Measurements from ENCODE around the gene LGALS7.

DNA sequence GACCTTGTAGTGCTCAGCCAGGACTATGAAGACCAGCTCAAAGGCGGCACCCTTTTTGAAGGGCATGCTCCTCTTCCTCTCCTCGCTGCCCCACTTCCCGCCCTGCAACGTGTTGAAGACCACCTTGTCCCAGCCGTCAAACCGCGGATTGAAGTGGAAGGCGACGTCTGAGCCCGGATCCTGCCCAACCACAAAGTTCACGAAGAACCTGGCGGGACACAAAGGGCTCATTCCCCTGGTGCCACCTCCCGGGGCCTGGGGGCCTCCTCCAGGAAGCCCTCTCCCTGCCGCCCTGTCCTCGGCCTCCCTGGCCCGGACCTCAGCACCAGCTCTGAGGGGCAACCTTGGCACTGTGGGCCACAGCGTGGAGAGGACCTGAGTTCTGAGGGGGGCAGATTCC is 35.4 kb upstream of the LGALS7 start:
- no peak for TF ChIP-seq EZH2phosphoT487 (IDR thresholded peaks at IDR 0.05; ENCODE audit: low read depth)
- TF ChIP-seq, protein P1, sequence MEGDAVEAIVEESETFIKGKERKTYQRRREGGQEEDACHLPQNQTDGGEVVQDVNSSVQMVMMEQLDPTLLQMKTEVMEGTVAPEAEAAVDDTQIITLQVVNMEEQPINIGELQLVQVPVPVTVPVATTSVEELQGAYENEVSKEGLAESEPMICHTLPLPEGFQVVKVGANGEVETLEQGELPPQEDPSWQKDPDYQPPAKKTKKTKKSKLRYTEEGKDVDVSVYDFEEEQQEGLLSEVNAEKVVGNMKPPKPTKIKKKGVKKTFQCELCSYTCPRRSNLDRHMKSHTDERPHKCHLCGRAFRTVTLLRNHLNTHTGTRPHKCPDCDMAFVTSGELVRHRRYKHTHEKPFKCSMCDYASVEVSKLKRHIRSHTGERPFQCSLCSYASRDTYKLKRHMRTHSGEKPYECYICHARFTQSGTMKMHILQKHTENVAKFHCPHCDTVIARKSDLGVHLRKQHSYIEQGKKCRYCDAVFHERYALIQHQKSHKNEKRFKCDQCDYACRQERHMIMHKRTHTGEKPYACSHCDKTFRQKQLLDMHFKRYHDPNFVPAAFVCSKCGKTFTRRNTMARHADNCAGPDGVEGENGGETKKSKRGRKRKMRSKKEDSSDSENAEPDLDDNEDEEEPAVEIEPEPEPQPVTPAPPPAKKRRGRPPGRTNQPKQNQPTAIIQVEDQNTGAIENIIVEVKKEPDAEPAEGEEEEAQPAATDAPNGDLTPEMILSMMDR (IDR thresholded peaks at IDR 0.05; ENCODE audit: low read depth, low read length), result no peak

All from OCI-LY3 (cell line).